Activated T-cell treated with anti-CD3 and anti-CD28 coated beads for 4 hours (primary cell): ENCODE measurements around the gene ERCC6.

Experiments
- DNase-seq: peaks from one replicate; pipeline ENCODE4 v3.0.0-alpha.2; 2020

Gene ERCC6

DNA sequence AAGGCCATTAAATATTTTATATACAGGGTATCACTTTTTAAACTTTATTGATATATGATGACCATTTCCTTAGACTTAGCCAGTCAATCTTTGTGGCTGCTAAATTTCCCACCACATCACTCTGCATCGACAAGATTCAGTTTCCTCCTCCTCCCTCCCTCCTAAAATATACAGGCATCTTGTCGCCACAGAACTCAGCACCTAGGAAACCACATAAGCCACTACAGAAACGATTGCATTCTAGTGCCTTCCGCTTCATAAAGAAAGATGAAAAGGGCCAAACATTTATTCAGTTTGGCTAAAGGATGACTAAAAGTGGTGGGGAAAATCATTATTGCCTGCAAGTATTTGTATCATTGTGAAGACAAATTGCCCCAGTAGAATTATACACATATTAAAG, 30.7 kb downstream of the ERCC6 start:
- DNase-seq: no peak

DNA sequence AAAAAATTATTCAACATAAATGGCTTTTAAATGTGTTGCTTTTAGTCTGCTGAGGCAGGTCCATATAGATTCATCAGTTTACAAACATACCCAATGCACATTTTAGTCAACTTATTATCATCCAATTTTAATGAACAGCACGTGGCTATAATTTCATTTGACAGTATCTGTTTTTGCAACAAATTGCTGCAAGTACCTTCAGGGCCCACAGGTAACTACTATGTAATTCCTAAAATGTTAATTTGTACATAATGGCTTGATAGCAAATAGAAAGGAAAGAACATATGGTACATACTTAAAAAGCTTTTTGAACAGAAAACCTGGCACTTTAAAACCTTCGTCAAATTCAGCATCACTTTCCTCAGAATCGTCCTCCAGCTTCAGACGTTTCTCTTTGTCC, 33.3 kb downstream of the ERCC6 start:
- DNase-seq: no peak

DNA sequence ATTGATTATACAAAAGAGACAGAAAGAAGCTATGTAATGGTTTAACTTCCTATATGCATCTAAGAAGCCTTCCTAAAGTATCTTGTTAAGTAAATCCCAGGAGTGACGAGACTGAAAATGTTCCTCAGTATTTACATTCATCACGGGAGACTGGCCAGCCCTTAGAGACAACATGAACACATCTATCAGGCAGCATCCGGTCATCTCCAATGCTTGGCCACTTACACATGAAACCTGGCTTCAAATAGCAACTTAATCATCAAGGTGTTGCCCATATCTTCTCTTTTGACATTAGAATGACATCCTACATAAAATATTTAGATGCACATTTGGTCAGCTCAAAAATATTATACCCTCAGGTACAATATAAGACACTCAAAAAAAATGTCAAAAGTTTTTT, 33.8 kb downstream of the ERCC6 start:
- no peak for DNase-seq

DNA sequence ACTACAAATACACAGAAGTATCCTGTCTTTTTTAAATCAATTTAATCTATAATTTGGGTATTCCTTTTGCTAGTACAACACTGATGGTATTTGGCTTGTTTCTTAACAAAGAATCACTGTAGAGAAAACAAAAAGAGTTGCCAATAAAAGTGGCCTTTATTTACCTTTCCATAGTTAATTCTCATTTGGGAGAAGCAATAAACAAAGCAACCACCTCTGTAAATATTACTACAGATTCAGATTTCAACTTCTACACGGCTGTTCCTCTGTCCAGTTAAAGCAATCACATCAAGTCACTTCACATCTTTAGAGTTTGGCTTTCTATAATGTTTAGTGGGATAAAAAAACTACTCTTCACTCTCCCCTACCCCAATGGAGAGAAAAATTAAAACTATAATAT, 34.4 kb downstream of the ERCC6 start:
- no peak for DNase-seq

DNA sequence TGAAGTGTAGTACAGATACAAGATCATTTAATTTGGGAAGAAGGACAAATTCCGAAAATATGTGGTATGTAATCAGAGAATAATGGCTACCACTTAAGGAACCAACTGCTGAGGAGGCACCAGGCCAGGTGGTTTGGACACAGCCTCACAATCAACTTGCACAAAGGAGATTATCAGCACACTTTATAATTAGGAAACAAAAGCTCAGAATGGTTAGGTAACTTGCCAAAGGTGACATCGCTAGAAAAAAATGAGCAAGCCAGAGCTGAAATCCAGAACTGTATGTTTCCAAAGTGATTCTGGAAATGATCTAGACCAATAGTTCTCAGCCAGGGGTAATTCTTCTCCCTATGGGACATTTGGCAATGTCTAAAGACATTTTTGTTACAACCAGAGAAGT, 36.6 kb downstream of the ERCC6 start:
- no peak for DNase-seq

DNA sequence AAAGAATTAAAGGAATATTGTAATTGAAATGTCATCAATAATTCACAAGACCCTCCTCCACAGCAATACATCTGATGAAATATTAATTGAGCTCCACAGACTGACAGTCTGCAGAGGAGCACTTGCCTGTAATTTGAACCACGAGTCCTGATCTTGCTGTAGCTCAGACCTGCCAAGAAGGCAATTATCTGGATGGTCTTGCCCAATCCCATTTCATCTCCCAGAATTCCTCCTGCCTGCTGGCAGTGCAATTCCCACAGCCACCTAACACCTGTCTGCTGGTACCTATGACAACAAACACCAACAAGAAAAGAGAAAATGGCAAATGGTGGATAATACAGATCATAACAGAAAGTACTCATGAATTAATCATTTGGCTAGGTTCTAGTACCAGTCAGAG, 38.5 kb downstream of the ERCC6 start:
- DNase-seq: no peak

DNA sequence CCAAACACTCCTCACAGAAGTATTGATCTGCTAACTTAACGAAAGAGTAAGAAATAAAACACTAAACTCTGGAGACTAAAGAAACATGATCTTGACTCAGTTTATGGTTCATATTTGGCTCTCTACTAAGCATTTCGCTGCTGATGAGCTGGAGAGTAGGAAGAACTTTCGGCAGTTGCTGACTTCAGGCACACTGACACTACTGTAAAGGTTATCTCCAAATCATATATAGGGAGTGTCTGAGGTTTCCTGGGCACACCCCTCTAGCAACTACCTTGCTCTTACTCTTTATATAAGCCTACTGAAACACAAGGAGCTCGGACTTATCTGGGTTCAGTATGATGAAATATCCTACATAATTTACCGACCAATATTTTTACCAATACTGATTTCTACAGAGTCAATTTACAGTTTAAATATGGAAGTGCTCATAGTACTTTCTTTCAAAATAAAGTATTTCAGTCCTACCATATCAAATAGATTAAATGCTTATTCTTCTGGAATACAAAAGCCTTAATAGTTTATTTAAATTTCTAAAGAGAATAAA, 39.5 kb downstream of the ERCC6 start:
- DNase-seq: no peak

DNA sequence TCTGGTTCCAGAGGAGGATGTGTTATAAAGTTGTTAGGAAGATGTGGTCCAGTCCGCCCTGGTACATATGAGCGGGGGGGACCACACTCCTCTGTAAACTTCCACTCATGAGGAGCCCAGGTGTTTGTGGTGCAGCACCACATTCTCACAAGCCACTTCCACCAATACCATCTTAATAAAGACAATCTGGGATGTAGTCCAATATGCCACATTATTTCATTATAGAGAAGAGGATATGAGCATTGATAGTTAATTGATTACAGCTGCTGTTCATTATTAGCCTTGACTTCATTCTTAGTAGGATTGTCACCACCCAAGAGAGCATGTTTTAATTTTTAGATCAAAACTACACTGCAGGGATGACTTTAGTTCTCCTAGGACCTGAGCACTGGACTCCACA, 40.5 kb downstream of the ERCC6 start:
- no peak for DNase-seq

DNA sequence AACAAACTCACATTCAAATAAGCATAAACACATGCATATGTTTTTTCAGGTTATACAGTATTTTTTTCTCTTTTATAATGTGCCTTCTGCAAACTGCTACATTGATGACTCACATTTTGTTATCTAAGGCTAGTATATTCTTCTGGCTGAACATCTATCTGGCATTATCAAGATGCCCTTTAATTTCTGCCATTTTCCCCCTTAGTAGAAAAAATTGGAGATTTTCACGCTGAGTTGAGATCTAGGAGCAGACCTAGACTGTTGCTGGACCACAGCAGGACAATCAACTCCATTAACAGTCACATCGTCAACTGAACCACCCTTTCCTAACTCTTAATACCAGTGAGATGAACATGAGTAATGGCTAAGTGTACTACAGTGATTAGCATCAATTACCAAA, 41.6 kb downstream of the ERCC6 start:
- no peak for DNase-seq

DNA sequence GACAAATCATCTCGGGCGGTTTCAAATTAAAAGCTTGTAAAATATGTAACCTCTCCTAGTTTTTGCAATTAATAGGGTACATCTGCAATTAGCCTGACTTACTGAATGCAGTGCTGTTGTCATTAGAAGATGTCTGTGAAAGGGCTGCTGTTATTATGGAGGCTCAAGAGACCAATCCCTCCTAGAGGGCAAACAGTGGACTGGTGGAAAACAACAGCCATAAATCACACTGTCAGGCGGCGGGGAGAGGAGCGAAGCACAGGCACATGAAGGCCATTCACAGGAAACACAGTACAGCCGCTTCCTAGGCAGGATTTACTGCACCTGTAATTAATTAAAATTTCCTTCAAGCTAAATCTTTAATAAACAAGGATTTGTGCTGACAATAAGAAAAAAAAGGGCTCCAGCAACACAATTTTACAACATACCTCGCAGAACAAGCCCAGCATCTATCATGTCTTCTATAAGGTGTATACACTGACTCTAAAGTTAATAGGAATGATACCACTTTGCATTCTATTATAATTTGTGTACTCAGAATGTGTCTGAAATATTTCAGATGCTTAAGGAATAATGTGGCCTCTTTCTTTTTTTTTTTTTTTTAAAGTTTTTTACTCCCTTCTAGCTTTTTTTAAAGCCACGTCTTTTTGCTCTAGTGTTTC, 50.7 kb downstream of the ERCC6 start:
- DNase-seq: no peak

DNA sequence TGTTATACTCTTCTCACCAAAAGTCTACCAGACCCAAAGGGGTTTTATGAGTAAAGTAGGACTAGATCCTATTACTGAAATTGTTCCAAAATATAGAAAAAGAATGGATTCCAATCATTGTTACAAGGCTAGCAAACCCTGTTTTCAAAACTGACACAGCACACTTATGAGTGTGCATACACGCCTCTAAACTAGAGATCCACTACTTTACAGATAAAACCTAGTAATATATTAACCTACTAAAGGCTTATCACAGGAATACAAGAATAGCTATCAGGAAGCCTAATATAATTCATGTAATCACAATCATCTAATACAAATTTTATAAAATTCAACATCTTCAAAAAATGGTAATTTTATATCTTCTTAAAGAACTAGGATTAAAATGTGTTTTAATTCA, 52.2 kb downstream of the ERCC6 start:
- DNase-seq: no peak

DNA sequence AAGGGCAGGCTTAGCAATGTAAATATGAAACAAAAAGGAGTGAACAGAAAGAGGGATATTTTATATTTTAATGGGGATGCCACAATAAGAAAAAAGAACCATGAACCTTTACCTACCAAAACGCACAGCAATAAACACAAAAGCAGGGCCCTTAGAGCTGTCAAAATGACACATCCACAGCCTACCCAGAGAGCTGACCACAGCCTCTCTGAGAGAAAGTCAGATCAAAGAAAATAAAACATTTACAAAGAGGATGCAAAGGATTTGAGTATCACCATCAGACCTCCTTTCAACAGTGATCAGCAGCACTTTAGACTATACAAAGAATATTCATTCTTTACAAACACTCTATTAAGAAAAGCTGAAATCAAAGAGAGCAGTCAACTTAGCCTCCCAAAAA, 52.9 kb downstream of the ERCC6 start:
- DNase-seq: no peak

DNA sequence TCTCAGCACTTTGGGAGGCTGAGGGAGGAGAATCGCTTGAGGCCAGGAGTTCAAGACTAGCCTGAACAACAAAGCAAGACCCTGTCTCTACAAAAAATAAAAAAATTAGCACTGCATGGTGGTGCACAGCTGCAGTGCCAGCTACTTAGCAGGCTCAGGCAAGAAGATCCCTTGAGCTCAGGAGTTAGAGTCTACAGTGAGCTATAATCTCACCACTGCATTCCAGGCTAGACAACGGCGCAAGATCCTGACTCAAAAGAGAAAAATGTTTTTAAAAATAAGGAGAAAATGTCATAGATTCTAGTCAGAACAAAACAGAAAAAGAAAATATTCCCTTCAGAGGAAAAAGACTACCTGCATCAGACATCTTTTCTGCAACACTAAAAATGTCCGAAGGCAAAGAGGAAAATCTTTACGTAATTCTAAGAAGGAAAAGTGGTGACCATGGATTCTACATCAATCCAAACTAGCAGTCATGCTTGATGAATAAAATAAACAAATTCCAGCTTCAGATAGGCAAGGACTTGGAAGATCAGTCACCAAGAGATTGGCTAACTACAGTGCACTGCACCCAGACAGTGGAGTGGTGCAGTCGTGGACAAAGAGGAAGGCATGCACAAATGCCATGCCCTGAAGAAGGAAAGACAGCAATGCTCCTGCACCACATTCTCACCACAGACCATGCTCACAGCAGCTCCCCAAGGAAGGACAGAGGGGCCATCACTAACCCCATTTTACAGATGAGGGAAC, 54.3 kb downstream of the ERCC6 start:
- DNase-seq: no peak

DNA sequence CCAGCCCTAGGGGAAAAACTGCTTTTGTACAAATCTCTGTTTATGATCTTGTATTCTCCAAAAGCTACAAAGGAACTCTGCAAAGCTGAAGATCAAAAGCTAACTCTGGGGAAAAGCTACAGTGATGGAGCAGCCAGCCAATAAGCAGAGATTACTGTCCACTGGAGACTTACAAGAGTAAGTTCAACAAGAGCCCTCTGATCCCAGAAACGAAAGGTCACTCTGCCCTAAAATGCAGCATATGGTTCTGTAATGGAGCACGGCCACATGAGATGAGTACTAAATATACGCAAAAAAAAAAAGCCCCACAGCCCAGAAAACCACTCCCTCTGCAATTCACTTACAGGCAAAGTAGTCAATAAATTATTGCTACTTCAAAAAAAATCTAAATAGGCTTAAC, 60.1 kb downstream of the ERCC6 start:
- no peak for DNase-seq

DNA sequence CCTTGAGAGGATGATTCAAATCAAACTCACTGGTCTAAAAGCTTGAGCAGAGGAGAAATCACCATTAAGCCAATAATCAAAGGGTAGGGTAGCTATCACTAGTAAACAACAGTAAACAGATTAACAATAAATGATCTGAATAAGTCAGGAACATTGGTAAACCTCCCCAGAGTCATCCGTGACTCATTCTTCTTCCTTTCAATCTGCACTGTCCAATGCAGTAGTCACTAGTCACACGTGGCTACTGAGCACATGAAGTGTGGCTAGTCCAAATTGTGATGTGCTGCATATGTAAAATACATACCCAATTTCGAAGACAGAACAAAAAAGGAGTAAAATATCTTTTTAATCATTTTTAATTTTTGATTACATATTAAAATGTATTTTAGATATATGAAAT, 64.0 kb downstream of the ERCC6 start:
- no peak for DNase-seq

DNA sequence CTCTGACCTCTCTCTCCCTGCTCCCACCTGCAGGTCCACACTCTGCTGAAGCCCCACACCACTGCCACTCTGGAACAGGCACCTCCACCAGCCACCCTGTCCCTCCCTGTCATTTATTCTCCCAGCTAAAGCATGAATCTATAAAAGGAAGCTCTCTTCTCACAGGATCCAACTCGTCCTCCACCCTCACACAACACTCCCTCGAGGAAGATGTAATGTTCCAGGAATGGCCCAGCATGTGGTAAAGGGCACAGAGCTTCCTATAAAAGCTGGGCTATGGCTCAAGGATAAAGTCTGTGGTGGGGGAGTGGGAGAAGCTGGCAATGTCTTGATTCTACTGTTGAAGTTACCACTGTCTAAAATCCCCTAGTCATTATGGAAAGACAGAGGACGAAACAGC, 67.4 kb downstream of the ERCC6 start:
- no peak for DNase-seq

DNA sequence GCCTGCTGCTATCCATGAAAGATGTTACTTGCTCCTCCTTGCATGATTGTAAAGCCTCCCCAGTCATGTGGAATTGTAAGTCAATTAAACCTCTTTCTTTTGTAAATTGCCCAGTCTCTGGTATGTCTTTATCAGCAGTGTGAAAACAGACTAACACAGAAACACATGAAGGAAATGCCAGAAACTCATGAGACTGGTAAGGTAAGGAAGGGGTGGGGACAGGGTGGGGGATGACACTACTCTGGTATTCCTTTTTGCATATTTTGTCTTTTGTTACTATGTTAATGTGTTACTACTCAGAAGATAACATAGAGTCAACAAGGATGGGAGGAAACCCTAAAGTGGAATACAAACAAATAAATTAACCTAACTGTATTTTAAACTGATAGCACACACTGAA, 73.2 kb downstream of the ERCC6 start:
- no peak for DNase-seq
